Hematopoietic multipotent progenitor cell treated with erythropoietin and hydrocortisone succinate and interleukin-3 and kit ligand, for 8 days (in vitro differentiated cells): ENCODE measurements around the gene COL4A1.

Experiments
- DNase-seq: peaks from one replicate; pipeline ENCODE4 v3.0.0-alpha.2; 2015

COL4A1 gene

GRCh38 chr13:110254751-110255553 lies 52.0 kb downstream of the COL4A1 start:
- no peak for DNase-seq

DNA sequence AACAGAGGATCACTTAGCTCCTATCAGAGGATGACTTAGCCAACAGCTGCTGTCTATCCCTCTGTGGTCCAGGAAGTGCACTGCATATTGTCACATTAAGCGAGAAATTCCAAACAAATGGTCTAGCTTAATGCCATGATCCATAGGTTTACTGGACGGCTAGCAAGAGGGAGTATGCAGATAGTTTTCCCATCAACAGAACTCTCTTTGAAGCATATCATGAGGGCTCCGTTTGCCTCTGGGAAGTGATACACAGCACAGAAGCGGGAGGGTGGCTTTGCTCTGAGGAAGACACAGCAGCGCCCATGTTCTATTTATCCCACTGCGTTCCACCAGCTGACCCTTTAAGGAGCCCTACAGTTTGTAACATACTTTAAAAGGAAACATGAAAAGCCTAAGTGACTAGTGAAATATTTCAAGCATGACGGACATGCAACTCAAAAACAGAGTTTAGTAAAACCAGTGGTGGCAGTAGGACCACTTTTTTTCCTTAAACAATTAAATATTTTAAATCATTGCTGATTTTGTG lies 52.7 kb downstream of the COL4A1 start:
- no peak for DNase-seq

GRCh38 chr13:110251193-110251819 lies 55.7 kb downstream of the COL4A1 start:
- DNase-seq, result no peak

DNA sequence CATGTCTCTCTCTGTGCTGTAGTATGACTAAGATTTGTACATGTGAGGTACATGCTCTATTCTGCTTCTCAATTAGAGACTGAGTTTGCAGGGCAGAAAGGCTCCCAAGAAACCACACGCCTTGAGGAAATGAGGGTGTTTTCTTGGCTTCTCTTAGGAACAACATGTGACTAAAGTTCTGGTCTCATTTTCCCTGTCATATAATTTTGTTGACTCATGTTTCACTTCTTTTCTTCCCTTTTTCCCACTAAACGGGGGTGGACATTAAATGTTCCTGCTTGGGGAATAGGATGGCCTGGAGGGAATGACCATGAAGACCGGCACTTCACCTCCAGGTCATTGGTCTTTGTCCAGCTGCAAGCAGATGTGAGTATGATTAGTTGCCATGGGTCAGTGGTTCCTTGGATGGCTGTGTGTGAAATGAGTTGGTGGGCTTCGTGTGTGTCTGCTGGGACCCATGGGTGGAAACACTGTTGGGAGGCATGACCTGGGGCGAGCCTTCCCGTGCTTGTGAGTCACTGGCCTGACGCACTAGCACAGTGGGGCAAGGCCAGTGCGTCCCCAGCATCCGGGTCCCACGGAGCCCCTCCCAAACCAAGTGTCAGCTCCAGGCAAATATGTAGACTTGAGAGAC lies 56.6 kb downstream of the COL4A1 start:
- DNase-seq, result no peak

- no peak for DNase-seq
These were observed 57.6 kb downstream of the COL4A1 start for GRCh38 chr13:110249326-110249725.

- no peak for DNase-seq
These were observed 58.4 kb downstream of the COL4A1 start for GRCh38 chr13:110248449-110249143.

DNA sequence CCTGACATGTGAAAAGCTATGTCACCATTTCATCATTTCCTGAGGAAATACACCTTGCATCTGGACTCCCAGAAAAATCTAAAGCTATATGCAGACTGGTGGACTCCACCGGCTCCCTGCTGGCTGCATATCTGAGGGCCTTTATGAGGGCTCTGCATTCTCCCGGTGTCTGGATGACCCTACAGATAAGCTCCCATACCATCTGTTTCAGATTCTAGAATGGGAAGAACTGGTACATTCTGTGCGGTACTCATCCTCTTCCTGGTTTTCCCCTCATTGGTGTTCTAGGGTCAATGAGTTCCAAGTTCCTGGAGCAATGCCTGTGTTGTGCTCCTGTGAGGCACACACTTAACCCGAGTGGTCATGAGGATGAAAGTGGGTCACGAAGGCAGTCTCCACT lies 60.4 kb downstream of the COL4A1 start:
- DNase-seq, result no peak

DNA sequence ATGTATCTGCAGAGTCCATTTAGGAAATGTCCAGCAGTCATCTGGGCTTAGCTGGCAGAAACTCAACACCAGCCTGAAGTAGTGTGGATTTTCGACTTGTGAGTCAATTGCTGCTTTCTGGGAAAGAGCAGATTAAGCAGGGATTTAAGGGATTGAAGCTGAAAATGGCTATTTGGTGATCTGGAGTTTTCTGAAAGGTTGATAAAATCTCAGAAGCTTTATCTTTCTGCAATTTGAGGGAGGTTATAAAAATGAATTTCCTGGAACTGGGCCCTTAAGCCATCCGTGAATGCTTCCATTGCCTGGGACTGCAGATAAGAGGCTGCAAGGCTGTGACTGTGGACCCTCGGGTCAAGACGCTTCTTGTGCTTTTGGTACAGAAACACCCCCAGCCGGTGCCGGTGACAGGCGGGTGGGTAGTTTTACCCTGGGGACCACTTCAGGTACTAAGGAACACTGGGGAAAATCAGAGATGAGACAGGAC lies 61.5 kb downstream of the COL4A1 start:
- DNase-seq, result no peak

DNA sequence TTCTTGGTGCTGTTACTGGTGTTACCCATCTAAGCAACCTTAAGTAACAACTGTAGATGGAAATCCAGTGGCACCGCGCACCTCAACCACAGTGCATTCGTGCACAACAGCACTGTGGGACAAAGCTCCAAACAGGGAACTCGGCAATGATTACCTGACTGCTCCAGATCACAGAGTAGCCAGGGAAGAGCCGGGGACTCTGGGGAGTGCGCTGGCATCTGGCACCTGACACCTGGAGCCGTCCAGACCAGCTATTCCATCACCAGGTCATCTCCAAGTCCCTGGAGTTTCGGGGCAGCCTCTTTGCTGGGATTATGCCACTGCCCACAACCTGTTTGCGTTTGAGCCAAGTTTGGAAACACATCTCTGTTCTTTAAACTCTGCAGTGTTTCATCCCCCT lies 62.0 kb downstream of the COL4A1 start:
- no peak for DNase-seq

DNA sequence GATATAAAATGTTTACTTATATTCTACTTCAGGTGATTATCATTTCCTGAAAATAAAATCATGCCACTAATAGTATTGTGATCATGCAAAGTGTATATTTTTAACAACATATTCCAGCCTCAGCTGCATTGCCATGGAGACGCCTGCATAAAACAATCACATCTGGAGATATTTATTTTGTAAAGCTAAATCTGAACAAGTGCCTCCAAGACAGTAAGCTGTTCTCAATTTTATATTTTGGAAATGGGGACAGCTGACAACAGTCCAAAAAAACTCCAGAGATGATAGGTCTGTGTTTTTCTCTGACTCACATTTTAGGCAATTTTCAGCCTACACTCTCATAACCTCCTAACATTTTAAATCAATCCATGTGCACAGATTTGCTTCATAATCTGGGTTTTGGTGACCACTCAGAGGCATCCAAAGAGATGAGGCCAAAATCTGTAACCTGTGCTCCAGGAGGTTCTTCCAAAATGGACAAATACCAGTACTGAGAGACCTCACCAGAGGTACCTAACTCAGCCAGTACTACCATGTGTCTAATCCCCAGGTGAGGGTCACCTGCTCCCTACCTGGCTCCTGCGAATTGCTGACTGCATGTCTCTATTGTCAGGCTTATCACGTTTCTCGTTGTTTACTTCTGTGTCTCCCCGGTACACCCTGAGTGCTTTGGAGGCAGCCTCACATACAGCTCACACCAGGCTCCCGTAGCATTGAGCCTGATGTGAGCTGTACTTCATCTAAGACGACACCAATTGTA lies 62.7 kb downstream of the COL4A1 start:
- no peak for DNase-seq

DNA sequence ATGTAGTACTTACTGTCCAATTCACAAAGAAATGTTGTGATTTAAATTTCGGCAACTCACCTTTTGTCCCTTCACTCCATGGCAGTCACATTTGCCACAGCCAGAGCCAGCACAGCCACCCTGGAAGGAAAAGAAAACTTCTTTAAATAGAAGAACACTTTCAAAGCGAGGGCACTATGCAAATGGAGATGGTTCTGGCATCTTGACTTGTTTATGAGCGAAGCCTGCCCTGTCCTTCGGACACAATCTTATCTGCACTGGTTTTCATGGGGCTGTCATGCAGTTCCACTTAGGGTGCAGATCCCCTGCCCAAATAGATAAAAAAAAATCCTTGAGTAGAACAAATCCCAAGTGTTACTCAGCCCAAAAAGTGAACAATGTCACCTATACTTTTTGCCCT lies 64.3 kb downstream of the COL4A1 start:
- DNase-seq, result no peak

- DNase-seq, result no peak
These were observed 66.0 kb downstream of the COL4A1 start for GRCh38 chr13:110240943-110241342.

DNA sequence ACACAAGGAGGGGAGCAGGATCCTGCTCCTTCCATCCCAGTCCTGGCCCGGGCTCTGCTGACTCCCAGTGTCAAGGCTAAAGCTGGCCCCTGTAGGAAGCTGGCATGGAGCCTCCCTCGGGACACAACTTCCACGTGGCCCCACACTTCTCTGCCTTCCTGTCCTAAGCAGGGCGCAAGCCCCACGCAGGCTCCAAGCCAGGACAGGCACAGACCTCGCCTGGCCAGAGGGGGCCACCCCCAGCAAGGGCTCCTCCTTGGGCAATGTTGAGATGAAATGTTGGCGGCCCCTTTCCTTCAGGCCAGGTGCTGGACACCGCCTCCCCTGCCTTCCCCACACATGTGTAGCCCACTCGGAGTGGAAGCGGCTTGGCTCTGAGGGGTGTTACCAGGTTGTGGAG lies 66.6 kb downstream of the COL4A1 start:
- DNase-seq, result no peak

- no peak for DNase-seq
These were observed 67.5 kb downstream of the COL4A1 start for GRCh38 chr13:110239280-110240125.

GRCh38 chr13:110238818-110239195 lies 68.2 kb downstream of the COL4A1 start:
- no peak for DNase-seq

- no peak for DNase-seq
These were observed 68.8 kb downstream of the COL4A1 start for GRCh38 chr13:110237875-110238817.

- DNase-seq, result no peak
These were observed 70.1 kb downstream of the COL4A1 start for GRCh38 chr13:110236831-110237261.

DNA sequence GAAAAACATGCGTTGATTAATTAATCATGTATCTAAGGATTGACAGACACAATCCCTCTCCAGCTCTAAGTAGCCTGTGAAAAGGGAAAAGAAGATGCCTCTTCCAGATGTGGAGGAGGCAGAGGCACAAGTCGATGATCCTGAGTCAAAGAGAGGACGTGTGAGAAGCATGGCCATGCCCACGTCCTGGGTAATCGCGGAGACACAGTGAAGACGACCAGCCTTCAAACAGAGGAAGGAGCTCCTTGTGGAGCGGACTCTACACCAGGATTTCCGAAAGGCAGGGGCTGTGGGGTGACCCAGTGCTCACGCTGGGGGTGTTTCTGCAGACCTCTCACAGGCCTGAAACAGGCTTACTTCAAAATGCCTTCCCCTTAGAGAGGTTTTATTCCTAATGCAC lies 70.5 kb downstream of the COL4A1 start:
- DNase-seq, result no peak

GRCh38 chr13:110234532-110234931 lies 72.4 kb downstream of the COL4A1 start:
- no peak for DNase-seq

GRCh38 chr13:110233951-110234280 lies 73.0 kb downstream of the COL4A1 start:
- DNase-seq, result no peak
